K562 (cell line): ENCODE measurements around the gene ARMC9. TPM values are rescaled to one million over a fixed set of nuclear protein-coding genes. Genes with fewer than 3 reads are reported as not detected.

Experiments used
- ATAC-seq: fragments of 200-7000 bp; cut with Tn5 transposase; 3 replicates; pipeline ENCODE4 v1.9.1; 2020; ENCODE audit warnings: moderate library complexity
- BruUV-seq: library from RNA; stranded (reverse); fragments of 400-500 nt; replicated peaks from 2 replicates; lab custom pipeline; 2021; lab: Mats Ljungman, UMichigan
- CTCF ChIA-PET: fragments of 300-600 bp; formaldehyde crosslinking; extraction: SDS; loops from one replicate; lab custom pipeline; 2021; ENCODE audit warnings: low intra/inter-chr PET ratio; lab: Yijun Ruan, JAX
- POLR2A ChIA-PET: fragments of 300-600, 350-650 bp; sonication (Branson Sonifier 250); formaldehyde crosslinking; extraction: SDS; loops from one replicate; lab custom pipeline; 2021; ENCODE audit warnings: antibody characterized with exemption, inconsistent platforms; lab: Yijun Ruan, JAX
- DNase-seq, 4 experiments: peaks; one replicate each; pipeline versions ENCODE4 v3.0.0 to v3.0.0-alpha.2; 2011 to 2018; ENCODE audit warnings: low spot score in 3 of 4, mixed read lengths in 3 of 4; ENCODE audit errors: extremely low read depth in 1 of 4
- FAIRE-seq: peaks from 2 replicates; lab custom pipeline; 2011; peaks lifted over from hg19 to GRCh38; lab: Jason Lieb, UNC
- H2AFZ ChIP-seq: 2 replicates; pipeline ENCODE4 v1.6.0; 2011; ENCODE audit warnings: low read depth, low read length, control low read depth, inconsistent platforms
- H3K27ac ChIP-seq: fragments of 200-600 bp; 3 replicates; pipeline ENCODE4 v1.8.0; 2011; ENCODE audit warnings: low read depth, mild to moderate bottlenecking, control low read depth, inconsistent platforms, low read length, moderate library complexity, mixed read lengths; ENCODE audit errors: extremely low read depth
- H3K27me3 ChIP-seq, 2 experiments: fragments of 300-600 bp in 1 of 2; 2 replicates in 1 of 2; 3 replicates in 1 of 2; pipeline versions ENCODE4 v1.6.0 to v1.8.0; 2011; ENCODE audit warnings: inconsistent platforms in 2 of 2, low read length in 2 of 2, mild to moderate bottlenecking in 1 of 2, mixed read lengths in 1 of 2, moderate library complexity in 1 of 2; ENCODE audit not compliant: control insufficient read depth in 2 of 2, insufficient read depth in 2 of 2
- H3K36me3 ChIP-seq: fragments of 300-600 bp; 3 replicates; pipeline ENCODE4 v1.8.0; 2011; ENCODE audit warnings: mild to moderate bottlenecking, low read length, inconsistent platforms; ENCODE audit not compliant: control insufficient read depth, insufficient read depth
- H3K4me1 ChIP-seq, 2 experiments: fragments of 200-600 bp in 1 of 2; replicated peaks in 1 of 2; 2 replicates in 1 of 2; 3 replicates in 1 of 2; pipeline versions ENCODE4 v1.5.1 to v1.8.0; 2011; ENCODE audit warnings: inconsistent platforms in 2 of 2, low read length in 2 of 2, mild to moderate bottlenecking in 1 of 2, mixed read lengths in 1 of 2, moderate library complexity in 1 of 2; ENCODE audit not compliant: control insufficient read depth in 2 of 2, insufficient read depth in 2 of 2
- H3K4me2 ChIP-seq: 2 replicates; pipeline ENCODE4 v1.6.1; 2011; ENCODE audit warnings: low read length, control low read depth, inconsistent platforms, mixed read lengths; ENCODE audit not compliant: insufficient read depth
- H3K4me3 ChIP-seq: fragments of 200-600 bp; sonication (generic), shearing (Covaris generic); 2 replicates; pipeline ENCODE4 v1.5.1; 2016; ENCODE audit warnings: control low read depth, inconsistent platforms
- H3K79me2 ChIP-seq: fragments of 200-600 bp; 3 replicates; pipeline ENCODE4 v1.8.0; 2011; ENCODE audit warnings: low read length, inconsistent platforms; ENCODE audit not compliant: control insufficient read depth, insufficient read depth
- H3K9ac ChIP-seq, 2 experiments: 2 replicates each; pipeline versions ENCODE4 v1.6.0 to v1.6.1; 2011; ENCODE audit warnings: low read depth in 2 of 2, low read length in 2 of 2, control low read depth in 1 of 2, inconsistent platforms in 1 of 2, mild to moderate bottlenecking in 1 of 2, mixed read lengths in 1 of 2; ENCODE audit not compliant: insufficient read depth in 1 of 2
- H3K9me1 ChIP-seq: one replicate; pipeline ENCODE4 v1.6.0; 2011; ENCODE audit warnings: inconsistent platforms, mild to moderate bottlenecking, low read length, moderate library complexity; ENCODE audit not compliant: control insufficient read depth, insufficient read depth
- H3K9me3 ChIP-seq: replicated peaks from 2 replicates; pipeline ENCODE4 v1.5.1; 2011; ENCODE audit warnings: low read depth, low read length, inconsistent platforms; ENCODE audit not compliant: control insufficient read depth, insufficient read depth
- H4K20me1 ChIP-seq: replicated peaks from 2 replicates; pipeline ENCODE4 v1.6.1; 2011; ENCODE audit warnings: low read length, inconsistent platforms, mixed read lengths; ENCODE audit not compliant: control insufficient read depth, insufficient read depth
- C11orf30 ChIP-seq: fragments of 450-650 bp; IDR thresholded peaks from 2 replicates; pipeline ENCODE4 v1.6.1; 2016; ENCODE audit warnings: low read depth, mild to moderate bottlenecking
- CREB1 ChIP-seq, 2 experiments: sonication (generic) in 1 of 2; formaldehyde crosslinking in 1 of 2; IDR thresholded peaks; 2 replicates each; pipeline versions ENCODE4 v1.6.1 to v1.8.0; 2012 to 2022; ENCODE audit warnings: inconsistent platforms in 1 of 2, mild to moderate bottlenecking in 1 of 2, missing genetic modification reagents in 1 of 2, moderate library complexity in 1 of 2
- HDAC1 ChIP-seq, 2 experiments: fragments of 450-650 bp; IDR thresholded peaks; 2 replicates each; pipeline ENCODE4 v1.6.1; 2016 to 2017; ENCODE audit warnings: inconsistent platforms in 1 of 2, mild to moderate bottlenecking in 1 of 2, moderate library complexity in 1 of 2
- KAT2B ChIP-seq: IDR thresholded peaks from one replicate; pipeline ENCODE4 v1.6.1; 2012; ENCODE audit warnings: low read depth, mild to moderate bottlenecking, control low read depth, inconsistent platforms, low read length, moderate library complexity
- PRMT5 ChIP-seq: sonication (generic); formaldehyde crosslinking; IDR thresholded peaks from 2 replicates; pipeline ENCODE4 v1.5.0; 2020; ENCODE audit warnings: missing genetic modification reagents
- RCOR1 ChIP-seq, 2 experiments: IDR thresholded peaks; 2 replicates each; pipeline ENCODE4 v1.6.1; 2012; ENCODE audit warnings: low read depth in 2 of 2, low read length in 2 of 2, borderline replicate concordance in 1 of 2, improper control_type of control experiment in 1 of 2
- SMARCA4 ChIP-seq: fragments of 450-650 bp; IDR thresholded peaks from 2 replicates; pipeline ENCODE4 v1.6.1; 2016
- SRSF9 ChIP-seq: fragments of 200-400 bp; formaldehyde crosslinking; IDR thresholded peaks from 2 replicates; pipeline ENCODE4 v1.6.1; 2017; ENCODE audit warnings: low read depth, low read length, borderline replicate concordance
- ZEB2 ChIP-seq: fragments of 450-650 bp; IDR thresholded peaks from 2 replicates; pipeline ENCODE4 v1.6.1; 2016
- ZFP30 ChIP-seq: fragments of 250-450 bp; sonication (Bioruptor Pico); IDR thresholded peaks from 2 replicates; pipeline ENCODE4 v1.8.0; 2022; ENCODE audit warnings: moderate library complexity, mild to moderate bottlenecking, inconsistent platforms, borderline replicate concordance
- WGBS: fragments of 100-300 bp; shearing (Covaris generic); methylation state at CpG from one replicate; pipeline ENCODE4 v1.1.6; 2016; ENCODE audit warnings: low coverage, mixed read lengths; ENCODE audit not compliant: insufficient coverage; ENCODE audit errors: missing lambda C conversion rate; 5-methylcytosine and 5-hydroxymethylcytosine counted together
- in situ Hi-C: fragments of 300-500 bp; cut with MboI; formaldehyde crosslinking; loops from 4 replicates; pipeline ENCODE4 v1.15.0; 2018; ENCODE audit warnings: inconsistent platforms, mixed read lengths
- intact Hi-C: fragments of 100-400 bp; cut with micrococcal nuclease; formaldehyde crosslinking; loops from 2 replicates; pipeline ENCODE4 v1.14.2; 2022
- polyA plus RNA-seq, 8 experiments: library from polyadenylated mRNA; depleted of rRNA in 4 of 8; stranded (reverse) in 5 of 8; unstranded in 3 of 8; fragments of >200 nt; fragmentation: Nextera tagmentation in 2 of 8; fragmentation: Illumina TruSeq in 1 of 8; extraction: Ambion mirVana in 2 of 8; extraction: Trizol in 1 of 8; gene quantifications; 2 replicates each; pipeline versions ENCODE4 v1.2.1 to v1.2.3, GENCODE V29; 2011 to 2014; ENCODE audit warnings: inconsistent platforms in 1 of 8, missing spikeins in 1 of 8
- total RNA-seq, 7 experiments: library from RNA; depleted of rRNA in 6 of 7; stranded (reverse); fragments of >200 nt in 6 of 7; fragmentation: Illumina TruSeq in 2 of 7; extraction: Trizol in 2 of 7; gene quantifications; 2 replicates each; pipeline versions ENCODE4 v1.2.1 to v1.2.3, GENCODE V29; 2011 to 2021; ENCODE audit warnings: low replicate concordance in 1 of 7
- TF ChIP-seq, protein P1 (sequence below), 3 experiments: IDR thresholded peaks in 2 of 3; conservative IDR thresholded peaks in 1 of 3; 2 replicates each; pipeline ENCODE4 v1.5.1; 2011 to 2012; ENCODE audit warnings: low read length in 3 of 3, mild to moderate bottlenecking in 3 of 3, control low read depth in 2 of 3, improper control_type of control experiment in 1 of 3, inconsistent platforms in 1 of 3, low read depth in 1 of 3, mixed read lengths in 1 of 3, moderate library complexity in 1 of 3; ENCODE audit not compliant: insufficient read depth in 2 of 3
- TF ChIP-seq, protein P2 (sequence below): fragments of 450-650 bp; formaldehyde crosslinking; IDR thresholded peaks from 2 replicates; pipeline ENCODE4 v1.4.0; 2020; ENCODE audit warnings: mild to moderate bottlenecking, moderate library complexity
- TF ChIP-seq, protein P3 (sequence below), 3 experiments: fragments of 200-800 bp in 1 of 3; sonication (Bioruptor generic) in 1 of 3; sonication (generic) in 1 of 3; formaldehyde crosslinking in 1 of 3; IDR thresholded peaks; 2 replicates each; pipeline versions ENCODE4 v1.6.1 to v1.8.0; 2016 to 2022; ENCODE audit warnings: mild to moderate bottlenecking in 2 of 3, missing compliant biosample characterization in 2 of 3, missing genetic modification characterization in 2 of 3, missing genetic modification reagents in 1 of 3
- TF ChIP-seq, protein P4 (sequence below): sonication (generic); formaldehyde crosslinking; IDR thresholded peaks from 2 replicates; pipeline ENCODE4 v1.8.1; 2023; ENCODE audit warnings: mild to moderate bottlenecking, missing genetic modification reagents

ARMC9 gene
- total and polyA plus RNA-seq, 9 of the 15 experiments (the other 6 are each of a cell fraction or from before 2014, with no cell fraction given), result 0.36 to 2.3 (median 1.1) TPM

DNA sequence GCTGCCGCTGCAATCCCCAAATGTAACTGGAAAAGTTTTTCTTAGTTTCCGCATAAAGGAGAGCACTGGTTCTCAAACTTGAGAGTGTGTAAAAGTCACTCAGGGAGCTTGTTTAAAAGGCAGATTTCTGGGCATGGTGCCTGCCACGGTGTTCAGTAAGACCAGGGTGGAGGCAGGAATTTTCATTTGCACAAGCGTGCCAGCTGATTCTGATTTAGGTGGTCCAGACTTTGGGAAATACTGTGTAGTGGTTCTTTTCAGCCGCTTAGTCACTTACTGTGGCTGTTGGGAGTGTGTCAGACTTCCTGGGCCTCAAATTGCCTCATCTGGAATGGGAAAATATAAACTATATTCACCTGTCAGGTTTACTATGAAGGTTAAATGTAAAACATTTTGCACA lies 788 bp downstream of the ARMC9 start (continued):
- TF ChIP-seq HDAC1 (IDR thresholded peaks at IDR 0.05), result no peak
- TF ChIP-seq ZFP30, result no peak
- TF ChIP-seq, protein P1, sequence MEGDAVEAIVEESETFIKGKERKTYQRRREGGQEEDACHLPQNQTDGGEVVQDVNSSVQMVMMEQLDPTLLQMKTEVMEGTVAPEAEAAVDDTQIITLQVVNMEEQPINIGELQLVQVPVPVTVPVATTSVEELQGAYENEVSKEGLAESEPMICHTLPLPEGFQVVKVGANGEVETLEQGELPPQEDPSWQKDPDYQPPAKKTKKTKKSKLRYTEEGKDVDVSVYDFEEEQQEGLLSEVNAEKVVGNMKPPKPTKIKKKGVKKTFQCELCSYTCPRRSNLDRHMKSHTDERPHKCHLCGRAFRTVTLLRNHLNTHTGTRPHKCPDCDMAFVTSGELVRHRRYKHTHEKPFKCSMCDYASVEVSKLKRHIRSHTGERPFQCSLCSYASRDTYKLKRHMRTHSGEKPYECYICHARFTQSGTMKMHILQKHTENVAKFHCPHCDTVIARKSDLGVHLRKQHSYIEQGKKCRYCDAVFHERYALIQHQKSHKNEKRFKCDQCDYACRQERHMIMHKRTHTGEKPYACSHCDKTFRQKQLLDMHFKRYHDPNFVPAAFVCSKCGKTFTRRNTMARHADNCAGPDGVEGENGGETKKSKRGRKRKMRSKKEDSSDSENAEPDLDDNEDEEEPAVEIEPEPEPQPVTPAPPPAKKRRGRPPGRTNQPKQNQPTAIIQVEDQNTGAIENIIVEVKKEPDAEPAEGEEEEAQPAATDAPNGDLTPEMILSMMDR (IDR thresholded peaks at IDR 0.05 in 2 of 3, conservative IDR thresholded peaks at IDR 0.05 in 1 of 3; ENCODE audit: insufficient read depth in 2 of 3, low read depth in 1 of 3, low read length in 3 of 3), result no peak
- TF ChIP-seq PRMT5 (CRISPR knock-in tag), result no peak
- TF ChIP-seq KAT2B, result no peak
- no peak for TF ChIP-seq CREB1 (IDR thresholded peaks at IDR 0.05)
- TF ChIP-seq CREB1 (CRISPR knock-in tag; IDR thresholded peaks at IDR 0.05), result no peak
- TF ChIP-seq, all 486 proteins: peak for 0

GRCh38 chr2:231200805-231201474 lies 2.5 kb downstream of the ARMC9 start:
- FAIRE-seq, result no peak
- in situ Hi-C loops (no loop called here), intact Hi-C loops (no loop called here)
- no peaks in the 10 kb centered on the region for H3K36me3 ChIP-seq
- H3K27ac ChIP-seq, result no peak overlapping the region
- H4K20me1 ChIP-seq, result no peaks in the 10 kb centered on the region
- no peaks in the 10 kb centered on the region for H3K79me2 ChIP-seq
- peak; percentile 63 for ATAC-seq
- peaks cover 2 to 7% of the 10 kb centered on the region in 2 experiments; a peak in 3 of 5 replicates for H3K27me3 ChIP-seq
- peak overlapping the region; percentile 27; the same call in 1 of the 2 replicates for H3K4me2 ChIP-seq
- H3K9me3 ChIP-seq, result no peaks in the 10 kb centered on the region
- ChIA-PET CTCF (no interaction called here), POLR2A (interaction anchor here (0.7 to 1.1 kb wide), 3 partner anchors 9 to 98 kb away, joined by 3 to 4 read pairs (median 4); no protein-coding TSS in a partner anchor)
- no peak overlapping the region for H3K9ac ChIP-seq
- peaks cover 4% of the 10 kb centered on the region for H3K9me1 ChIP-seq
- no peak overlapping the region for H2AFZ ChIP-seq
- H3K4me3 ChIP-seq, result no peak overlapping the region
- H3K4me1 ChIP-seq, result peaks cover 8 to 22% of the 10 kb centered on the region in 2 experiments; a peak in 4 of 5 replicates
- DNase-seq, result peak; percentile 44 to 57 (median 46)
- BruUV-seq, result no TSS peak
- WGBS, result 19% methylated on average over 3 of the region's 3 CpGs
- TF ChIP-seq SMARCA4, result peak; percentile 92
- TF ChIP-seq, protein P2, sequence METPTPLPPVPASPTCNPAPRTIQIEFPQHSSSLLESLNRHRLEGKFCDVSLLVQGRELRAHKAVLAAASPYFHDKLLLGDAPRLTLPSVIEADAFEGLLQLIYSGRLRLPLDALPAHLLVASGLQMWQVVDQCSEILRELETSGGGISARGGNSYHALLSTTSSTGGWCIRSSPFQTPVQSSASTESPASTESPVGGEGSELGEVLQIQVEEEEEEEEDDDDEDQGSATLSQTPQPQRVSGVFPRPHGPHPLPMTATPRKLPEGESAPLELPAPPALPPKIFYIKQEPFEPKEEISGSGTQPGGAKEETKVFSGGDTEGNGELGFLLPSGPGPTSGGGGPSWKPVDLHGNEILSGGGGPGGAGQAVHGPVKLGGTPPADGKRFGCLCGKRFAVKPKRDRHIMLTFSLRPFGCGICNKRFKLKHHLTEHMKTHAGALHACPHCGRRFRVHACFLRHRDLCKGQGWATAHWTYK (CRISPR knock-in tag), result no peak
- TF ChIP-seq SRSF9, result no peak
- TF ChIP-seq, protein P3, sequence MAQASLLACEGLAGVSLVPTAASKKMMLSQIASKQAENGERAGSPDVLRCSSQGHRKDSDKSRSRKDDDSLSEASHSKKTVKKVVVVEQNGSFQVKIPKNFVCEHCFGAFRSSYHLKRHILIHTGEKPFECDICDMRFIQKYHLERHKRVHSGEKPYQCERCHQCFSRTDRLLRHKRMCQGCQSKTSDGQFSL (CRISPR knock-in tag; IDR thresholded peaks at IDR 0.05), result peak; percentile 76
- TF ChIP-seq, protein P3 (tag; IDR thresholded peaks at IDR 0.05), result peak in 1 of 2 experiments; percentile 71; a peak in 2 of 4 replicates
- TF ChIP-seq C11orf30, result peak; percentile 69; the same call in 1 of the 2 replicates
- TF ChIP-seq ZEB2, result no peak
- TF ChIP-seq, protein P4, sequence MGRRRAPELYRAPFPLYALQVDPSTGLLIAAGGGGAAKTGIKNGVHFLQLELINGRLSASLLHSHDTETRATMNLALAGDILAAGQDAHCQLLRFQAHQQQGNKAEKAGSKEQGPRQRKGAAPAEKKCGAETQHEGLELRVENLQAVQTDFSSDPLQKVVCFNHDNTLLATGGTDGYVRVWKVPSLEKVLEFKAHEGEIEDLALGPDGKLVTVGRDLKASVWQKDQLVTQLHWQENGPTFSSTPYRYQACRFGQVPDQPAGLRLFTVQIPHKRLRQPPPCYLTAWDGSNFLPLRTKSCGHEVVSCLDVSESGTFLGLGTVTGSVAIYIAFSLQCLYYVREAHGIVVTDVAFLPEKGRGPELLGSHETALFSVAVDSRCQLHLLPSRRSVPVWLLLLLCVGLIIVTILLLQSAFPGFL (CRISPR knock-in tag), result no peak
- peak in 1 of 2 experiments; percentile 76; a peak in 2 of 4 replicates for TF ChIP-seq RCOR1 (IDR thresholded peaks at IDR 0.05; ENCODE audit: borderline replicate concordance in 1 of 2, low read depth in 2 of 2, low read length in 2 of 2)
